OCI-LY1 (cell line): ENCODE data around the gene PKD1.

ENCODE experiments used
- H2AFZ ChIP-seq: fragments of 200-600 bp; sonication (generic), shearing (Covaris generic); 2 replicates; pipeline ENCODE4 v1.6.0; 2014; ENCODE audit warnings: antibody characterized with exemption, mild to moderate bottlenecking, low read length
- H3F3A ChIP-seq: fragments of 200-600 bp; sonication (generic), shearing (Covaris generic); 2 replicates; pipeline ENCODE4 v1.6.0; 2014; ENCODE audit warnings: mild to moderate bottlenecking, antibody characterized with exemption, low read length, moderate library complexity; ENCODE audit not compliant: insufficient read depth
- H3K27ac ChIP-seq: fragments of 200-600 bp; sonication (generic); 2 replicates; pipeline ENCODE4 v1.5.1; 2014; ENCODE audit warnings: low read length, mixed run types, mild to moderate bottlenecking, low read depth; ENCODE audit not compliant: poor library complexity, severe bottlenecking
- H3K27me3 ChIP-seq: fragments of 200-600 bp; sonication (generic); 2 replicates; pipeline ENCODE4 v1.6.0; 2014; ENCODE audit warnings: antibody characterized with exemption, mild to moderate bottlenecking, low read length, moderate library complexity; ENCODE audit not compliant: insufficient read depth
- H3K36me3 ChIP-seq: fragments of 200-600 bp; sonication (generic); 2 replicates; pipeline ENCODE4 v1.6.1; 2014; ENCODE audit warnings: mild to moderate bottlenecking, antibody characterized with exemption, low read length, moderate library complexity, mixed read lengths; ENCODE audit not compliant: insufficient read depth
- H3K4me1 ChIP-seq: fragments of 200-600 bp; sonication (generic); 2 replicates; pipeline ENCODE4 v1.5.1; 2014; ENCODE audit warnings: mild to moderate bottlenecking, low read length, moderate library complexity; ENCODE audit not compliant: insufficient read depth, severe bottlenecking
- H3K4me2 ChIP-seq: fragments of 200-600 bp; sonication (generic), shearing (Covaris generic); 2 replicates; pipeline ENCODE4 v1.6.1; 2014; ENCODE audit warnings: low read length
- H3K4me3 ChIP-seq: fragments of 200-600 bp; sonication (generic); 2 replicates; pipeline ENCODE4 v1.5.1; 2014; ENCODE audit warnings: low read length, low read depth, mild to moderate bottlenecking, mixed read lengths; ENCODE audit not compliant: poor library complexity, severe bottlenecking
- H3K79me2 ChIP-seq: fragments of 200-600 bp; shearing (Covaris generic); 2 replicates; pipeline ENCODE4 v1.6.1; 2016; ENCODE audit warnings: mixed run types, low read length, mixed read lengths; ENCODE audit not compliant: insufficient read depth
- H3K9ac ChIP-seq: fragments of 200-600 bp; sonication (generic), shearing (Covaris generic); 2 replicates; pipeline ENCODE4 v1.6.1; 2014; ENCODE audit warnings: mild to moderate bottlenecking, low read length, mixed read lengths
- H3K9me2 ChIP-seq: fragments of 200-600 bp; sonication (generic), shearing (Covaris generic); 2 replicates; pipeline ENCODE4 v1.6.1; 2014; ENCODE audit warnings: low read depth, mild to moderate bottlenecking, low read length, mixed read lengths
- H3K9me3 ChIP-seq: fragments of 200-600 bp; shearing (Covaris generic); 2 replicates; pipeline ENCODE4 v1.6.1; 2014; ENCODE audit warnings: low read length, mixed read lengths
- H4K20me1 ChIP-seq: fragments of 200-600 bp; sonication (generic), shearing (Covaris generic); 2 replicates; pipeline ENCODE4 v1.6.0; 2016; ENCODE audit warnings: mild to moderate bottlenecking, low read length; ENCODE audit not compliant: insufficient read depth
- CTCF ChIP-seq: fragments of 200-600 bp; sonication (generic), shearing (Covaris generic); IDR thresholded peaks from 2 replicates; pipeline ENCODE4 v1.5.1; 2017; ENCODE audit warnings: mild to moderate bottlenecking, antibody characterized with exemption, low read length, moderate library complexity, mixed read lengths
- EZH2 ChIP-seq: fragments of 200-600 bp; sonication (generic), shearing (Covaris generic); IDR thresholded peaks from 2 replicates; pipeline ENCODE4 v1.8.0; 2017; ENCODE audit warnings: borderline replicate concordance, mixed run types, mild to moderate bottlenecking, antibody characterized with exemption, low read length, moderate library complexity, mixed read lengths

The PKD1 gene

DNA sequence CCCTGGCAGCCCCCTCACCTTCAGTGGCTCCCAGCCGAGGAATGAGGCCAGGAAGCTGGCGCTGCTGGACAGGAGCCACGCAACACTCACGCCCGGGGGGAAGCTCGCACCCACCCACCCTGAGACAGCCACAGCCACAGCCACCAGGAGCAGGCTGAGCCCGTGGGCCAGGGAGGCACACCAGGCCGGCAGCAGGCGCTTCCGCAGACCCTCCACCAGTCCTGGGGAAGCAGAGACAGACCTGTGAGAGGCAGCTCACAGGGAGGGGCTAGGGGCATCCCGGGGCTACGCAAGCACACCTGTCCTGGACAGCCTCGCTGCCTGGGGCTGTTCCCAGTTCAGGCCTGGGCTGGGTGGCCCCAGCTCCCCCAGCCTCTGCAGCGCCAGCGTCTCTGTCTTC, 41.9 kb downstream of the PKD1 start:
- Histone ChIP-seq H3F3A (no peaks in the 10 kb centered on the region; the same call in 1 of the 2 replicates), H3K36me3 (peaks cover 9% of the 10 kb centered on the region; the same call in 1 of the 2 replicates), H3K4me1 (peaks cover 6% of the 10 kb centered on the region), H4K20me1 (no peaks in the 10 kb centered on the region), H3K27me3 (no peaks in the 10 kb centered on the region), H3K27ac (no peak overlapping the region), H3K4me3 (no peak overlapping the region), H3K9me3 (no peaks in the 10 kb centered on the region), H3K79me2 (no peaks in the 10 kb centered on the region), H3K9ac (no peak overlapping the region), H3K9me2 (no peaks in the 10 kb centered on the region), H2AFZ (no peak overlapping the region), H3K4me2 (no peak overlapping the region)
- no peak for TF ChIP-seq CTCF
- TF ChIP-seq EZH2 = no peak

GRCh38 chr16:2092866-2093265, 42.8 kb downstream of the PKD1 start:
- TF ChIP-seq EZH2 (no peak), CTCF (no peak)
- H3K9me2 ChIP-seq = no peaks in the 10 kb centered on the region

DNA sequence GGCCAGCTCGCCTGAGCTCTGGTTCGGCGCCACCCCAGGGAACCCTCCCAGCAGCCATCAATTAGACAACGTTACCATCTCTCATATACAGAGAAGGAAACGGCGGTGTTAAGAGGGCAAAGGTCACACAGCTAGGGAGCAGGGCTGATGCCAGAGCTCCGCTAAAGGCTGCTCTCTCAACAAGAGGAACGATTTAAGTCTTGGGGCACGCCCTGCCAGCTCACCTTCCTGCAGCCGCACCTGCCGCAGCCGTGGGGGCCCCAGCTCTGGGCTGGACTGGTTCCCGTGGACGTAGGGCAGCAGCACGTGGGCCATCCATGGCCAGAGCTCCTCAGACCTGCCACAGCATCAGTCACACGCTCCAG, 43.5 kb downstream of the PKD1 start:
- H3K4me2 ChIP-seq = no peak overlapping the region
- H3F3A ChIP-seq = no peaks in the 10 kb centered on the region; the same call in 1 of the 2 replicates
- H4K20me1 ChIP-seq = no peaks in the 10 kb centered on the region
- no peak overlapping the region for H3K9ac ChIP-seq
- H3K27ac ChIP-seq = no peak overlapping the region
- H3K9me3 ChIP-seq = no peaks in the 10 kb centered on the region
- H3K79me2 ChIP-seq = no peaks in the 10 kb centered on the region
- H2AFZ ChIP-seq = no peak overlapping the region
- peaks cover 21% of the 10 kb centered on the region; the same call in 1 of the 2 replicates for H3K36me3 ChIP-seq
- no peaks in the 10 kb centered on the region for H3K27me3 ChIP-seq
- peaks cover 8% of the 10 kb centered on the region for H3K4me1 ChIP-seq
- no peak for TF ChIP-seq EZH2
- H3K9me2 ChIP-seq = no peaks in the 10 kb centered on the region
- no peak overlapping the region for H3K4me3 ChIP-seq

More at GRCh38 chr16:2092866-2093265, 42.8 kb downstream of the PKD1 start:
- Histone ChIP-seq H2AFZ (no peak overlapping the region), H3K27ac (no peak overlapping the region), H3K4me2 (no peak overlapping the region), H3K9me3 (no peaks in the 10 kb centered on the region), H3K36me3 (peaks cover 17% of the 10 kb centered on the region; the same call in 1 of the 2 replicates), H3K4me3 (no peak overlapping the region), H3K79me2 (no peaks in the 10 kb centered on the region), H3K4me1 (peaks cover 6% of the 10 kb centered on the region), H3K9ac (no peak overlapping the region), H3K27me3 (no peaks in the 10 kb centered on the region), H4K20me1 (no peaks in the 10 kb centered on the region), H3F3A (no peaks in the 10 kb centered on the region; the same call in 1 of the 2 replicates)
